ENCODE measurements around the gene CLIC3. TPM values are rescaled to one million over a fixed set of nuclear protein-coding genes. Genes with fewer than 3 reads are reported as not detected.
"Not testable (repeated sequence)": the region's sequence is repeated elsewhere in the genome, so short reads cannot be mapped to it uniquely, and the experiment has no call there.

The CLIC3 gene
- total RNA-seq, 2 donors from 2014 or later: 2.6 to 8.5 TPM

DNA sequence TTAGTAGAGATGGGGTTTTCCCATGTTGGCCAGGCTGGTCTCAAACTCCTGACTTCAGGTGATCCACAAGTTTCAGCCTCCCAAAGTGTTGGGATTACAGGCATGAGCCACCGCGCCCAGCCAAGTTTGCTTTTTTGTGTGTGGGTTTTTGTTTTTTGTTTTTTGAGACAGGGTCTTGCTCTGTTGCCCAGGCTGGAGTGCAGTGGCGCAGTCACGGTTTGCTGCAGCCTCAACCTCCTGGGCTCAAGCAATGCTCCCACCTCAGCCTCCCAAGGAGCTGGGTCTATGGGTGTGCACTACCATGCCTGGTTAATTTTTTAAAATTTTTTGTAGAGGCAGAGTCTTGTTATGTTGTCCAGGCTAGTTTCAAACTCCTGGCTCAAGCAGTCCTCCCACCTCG, 37.1 kb upstream of the CLIC3 start:
- not testable (repeated sequence) for DNase-seq, ATAC-seq
- intact Hi-C loops (cut with DNase I): loop anchor here in 1 of 2 donors (5.0 kb wide), 1 partner anchor 86 kb away; the partner anchor contains the start of gene C8G

DNA sequence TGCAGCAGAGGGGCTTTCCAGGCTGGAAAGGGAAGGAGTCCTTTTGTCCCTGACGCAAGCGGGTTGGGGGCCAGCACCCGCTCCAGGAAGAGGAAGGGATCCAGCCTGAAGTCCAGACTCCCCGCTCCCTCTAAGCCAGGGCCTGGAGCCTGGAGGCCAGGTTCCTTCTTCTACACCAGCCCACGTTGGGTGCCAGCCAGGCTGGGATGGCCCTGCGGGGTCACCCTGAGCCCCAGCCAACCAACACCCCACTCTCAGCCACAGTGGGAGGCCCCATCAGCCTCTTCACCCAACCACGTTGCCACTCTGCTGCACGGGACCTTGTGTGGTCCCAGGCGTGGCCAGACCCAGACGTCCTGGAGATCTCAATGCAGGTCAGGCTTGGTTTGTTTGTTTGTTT, 36.5 kb upstream of the CLIC3 start:
- intact Hi-C loops (cut with DNase I): loop anchor here in 1 of 2 donors (5.0 kb wide), 1 partner anchor 86 kb away; the partner anchor contains the start of gene C8G
- ATAC-seq (peak in 1 of 2 donors; percentile 30), DNase-seq (peak; percentile 67)

DNA sequence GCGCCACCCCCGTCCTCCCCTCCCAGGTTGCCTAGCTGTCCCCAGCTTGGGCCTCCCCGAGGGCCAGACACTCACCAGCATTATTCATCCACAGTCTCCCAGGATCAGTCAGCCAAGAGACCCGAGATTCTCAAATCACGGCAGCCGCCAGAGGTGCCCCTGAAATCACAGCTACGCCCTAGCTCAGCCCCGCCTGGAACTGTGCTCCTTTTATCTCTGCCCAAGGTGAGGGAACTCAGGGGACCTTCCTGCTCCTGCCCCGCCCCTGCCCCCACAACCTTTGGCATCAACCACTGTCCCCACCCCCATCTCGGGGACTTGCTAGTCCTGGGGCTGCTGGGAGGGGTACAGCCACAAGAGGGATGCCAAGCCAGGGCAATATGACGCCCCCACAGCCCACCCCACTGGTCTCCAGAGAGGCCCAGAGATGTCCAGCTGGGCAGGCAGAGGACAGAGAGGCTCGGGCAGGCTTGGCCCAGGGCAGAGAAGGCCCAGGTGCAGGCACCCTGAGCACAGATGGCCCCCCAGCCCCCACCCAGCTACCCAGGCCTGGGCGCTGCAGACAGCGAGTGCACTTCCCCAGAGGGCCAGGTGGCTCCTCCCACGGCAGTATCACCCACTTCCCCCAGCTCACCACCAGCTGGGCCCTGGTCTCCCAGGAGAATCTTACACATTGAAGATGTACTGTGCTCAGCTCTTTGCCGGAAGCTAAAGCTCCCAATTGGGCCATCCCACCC, 35.7 kb upstream of the CLIC3 start, which contains the start of gene FUT7:
TSS of gene FUT7 (minus strand) at position 185 of the 737 bp plus-strand sequence. CDS start at position 88, 97 bp downstream.
- ATAC-seq (no peak), DNase-seq (no peak)
- intact Hi-C loops (cut with DNase I): loop anchor here in 1 of 2 donors (5.0 kb wide), 1 partner anchor 85 kb away; the partner anchor contains the start of gene C8G

DNA sequence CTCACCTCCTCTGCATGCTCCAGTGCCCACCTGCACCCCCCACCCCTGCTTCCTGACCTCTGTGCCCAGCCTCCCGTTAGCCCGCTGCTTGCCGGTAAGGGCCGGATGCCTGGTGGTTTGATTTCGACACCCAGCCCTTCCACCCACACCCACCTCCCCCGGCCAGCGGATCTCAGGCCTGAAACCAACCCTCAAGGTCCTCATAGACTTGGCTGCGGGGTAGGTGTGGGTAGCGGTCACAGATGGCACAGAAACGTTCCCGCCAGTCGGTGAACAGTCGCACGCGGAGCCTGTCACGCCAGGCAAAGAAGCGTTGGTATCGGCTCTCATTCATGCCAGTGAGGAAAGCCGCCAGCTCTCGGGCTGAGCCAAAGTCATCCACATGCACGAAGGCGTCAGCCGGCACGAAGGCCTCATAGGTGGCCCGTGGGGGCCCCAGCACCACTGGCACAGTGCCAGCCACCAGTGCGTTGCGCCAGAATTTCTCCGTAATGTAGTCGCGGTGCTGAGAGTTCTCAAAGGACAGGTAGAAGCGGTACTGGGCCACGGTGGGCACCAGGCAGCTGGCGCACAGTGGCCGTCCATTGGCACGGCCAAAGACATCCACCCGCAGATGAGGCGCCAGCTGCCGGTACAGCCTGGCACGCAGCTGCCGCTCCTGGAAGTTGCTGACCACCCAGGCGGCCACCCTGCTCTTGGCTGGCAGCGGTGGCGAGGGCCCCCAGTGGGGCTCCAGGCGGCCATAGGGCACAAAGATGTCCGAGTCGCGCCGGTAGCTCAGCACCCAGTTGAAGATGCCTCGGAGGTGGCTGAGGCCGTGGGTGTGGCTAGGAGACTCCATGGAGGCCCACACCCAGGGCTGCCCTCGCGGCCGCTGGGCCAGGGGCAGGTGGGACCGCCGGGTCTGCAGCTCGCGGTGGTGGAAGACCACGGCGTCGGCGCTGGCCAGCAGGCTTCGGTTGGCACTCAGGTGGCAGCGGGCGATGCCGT, 34.5 kb upstream of the CLIC3 start:
- no peak for DNase-seq
- no peak for ATAC-seq
- intact Hi-C loops (cut with DNase I): loop anchor here in 1 of 2 donors (5.0 kb wide), 1 partner anchor 84 kb away; the partner anchor contains the start of gene C8G

DNA sequence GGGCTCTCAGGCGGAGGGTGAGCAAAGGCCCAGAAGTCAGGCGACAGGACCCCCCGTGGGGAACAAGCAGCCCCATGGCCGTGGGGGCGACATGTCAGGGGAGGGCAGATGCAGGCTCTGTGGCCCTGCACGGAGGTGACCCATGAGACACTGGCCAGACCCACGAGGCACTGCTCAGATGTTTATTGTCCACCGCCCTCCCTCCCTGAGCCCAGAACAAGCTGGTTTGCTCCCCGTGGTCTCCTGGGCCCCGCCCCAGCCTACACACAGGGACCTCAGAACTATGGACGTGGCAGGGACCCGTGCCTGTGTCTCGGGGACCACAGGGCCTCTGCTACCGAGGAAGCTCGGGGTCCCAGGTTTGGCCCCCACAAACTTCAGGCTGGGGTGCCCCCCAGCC, 33.6 kb upstream of the CLIC3 start:
- DNase-seq (no peak), ATAC-seq (no peak)
- intact Hi-C loops (cut with DNase I): loop anchor here in 1 of 2 donors (5.0 kb wide), 1 partner anchor 83 kb away; the partner anchor contains the start of gene C8G

DNA sequence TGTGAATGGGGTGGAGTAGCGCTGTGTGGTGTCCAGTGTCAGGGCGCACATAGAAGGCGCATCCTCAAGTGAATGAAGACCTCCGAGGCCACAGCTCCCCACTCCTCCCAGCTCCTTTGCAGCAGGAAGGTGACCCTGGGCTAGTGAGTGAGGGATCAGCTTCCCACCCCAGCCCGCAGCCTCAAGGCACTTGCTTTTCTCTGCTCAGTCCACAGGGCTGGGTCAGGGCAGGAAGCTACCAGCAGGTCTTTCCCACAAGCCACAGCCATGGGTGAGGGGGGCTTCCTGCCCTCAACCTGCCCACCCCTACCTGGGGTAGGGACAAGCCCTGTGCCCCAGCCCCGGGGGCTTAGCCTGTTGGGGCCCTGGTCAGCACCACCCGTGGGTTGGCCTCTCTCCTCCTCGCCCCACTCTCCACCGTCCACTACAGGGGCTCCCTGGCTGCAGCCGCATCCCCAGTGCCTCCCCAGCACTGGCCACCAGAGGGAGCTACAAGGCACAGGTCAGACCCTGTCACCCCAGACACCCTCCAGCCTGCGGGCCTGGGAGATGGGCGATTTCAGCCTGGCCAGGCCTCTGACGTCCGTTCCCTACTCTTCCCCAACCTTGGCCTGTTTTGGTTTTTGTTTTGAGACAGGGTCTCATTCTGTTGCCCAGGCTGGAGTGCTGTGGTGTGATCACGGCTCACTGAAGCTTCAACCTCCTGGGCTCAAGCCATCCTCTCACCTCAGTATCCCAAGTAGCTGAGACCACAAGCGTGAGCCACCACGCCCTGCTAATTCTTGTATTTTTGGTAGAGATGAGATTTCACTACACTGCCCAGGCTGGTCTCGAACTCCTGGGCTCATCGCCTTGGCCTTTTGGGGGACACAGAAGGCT, 32.9 kb upstream of the CLIC3 start:
- intact Hi-C loops (cut with DNase I): no loop called here
- ATAC-seq: peak; percentile 61 to 74
- DNase-seq: peak; percentile 86

DNA sequence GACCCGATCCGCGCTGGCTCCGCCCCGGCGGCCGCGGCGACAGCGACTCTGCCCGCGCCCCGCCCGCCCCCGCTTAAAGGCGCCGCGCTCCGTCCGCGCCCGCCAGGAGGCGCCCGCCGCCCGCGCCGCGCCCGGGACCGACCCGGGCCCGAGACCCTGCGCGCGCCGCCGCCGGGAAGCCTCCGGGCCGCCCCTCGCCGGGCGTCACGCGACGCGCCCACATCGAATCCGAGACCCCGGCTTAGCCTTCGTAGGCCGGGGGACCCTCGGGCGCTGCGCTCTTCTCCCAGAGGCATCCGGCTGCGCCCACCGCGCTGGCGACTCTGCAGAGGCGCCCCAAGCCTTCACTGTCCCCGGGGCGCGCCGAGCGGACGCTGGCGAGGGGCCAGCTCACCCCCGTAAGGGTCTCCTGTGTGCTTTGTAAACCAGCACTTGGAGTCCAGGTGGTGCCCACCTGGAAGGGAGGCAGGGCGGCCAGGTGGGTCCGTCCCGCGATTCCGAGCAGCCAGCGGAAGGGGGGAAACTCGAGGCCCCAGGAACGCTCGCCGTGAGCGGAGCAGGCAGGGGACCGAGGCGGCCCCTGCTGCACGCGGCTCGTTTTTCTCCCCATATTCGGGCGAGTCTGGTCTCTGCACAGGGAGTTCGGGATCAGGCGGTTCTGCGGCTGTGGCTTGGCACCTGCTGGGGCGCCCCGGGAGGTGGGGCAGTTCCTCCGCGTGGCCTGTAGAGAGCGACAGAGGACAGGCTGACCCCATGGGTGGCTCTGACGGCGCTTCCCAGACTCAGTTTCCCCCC, 32.1 kb upstream of the CLIC3 start:
- intact Hi-C loops (cut with DNase I): no loop called here
- ATAC-seq (peak; percentile 36 to 55), DNase-seq (peak; percentile 64)

DNA sequence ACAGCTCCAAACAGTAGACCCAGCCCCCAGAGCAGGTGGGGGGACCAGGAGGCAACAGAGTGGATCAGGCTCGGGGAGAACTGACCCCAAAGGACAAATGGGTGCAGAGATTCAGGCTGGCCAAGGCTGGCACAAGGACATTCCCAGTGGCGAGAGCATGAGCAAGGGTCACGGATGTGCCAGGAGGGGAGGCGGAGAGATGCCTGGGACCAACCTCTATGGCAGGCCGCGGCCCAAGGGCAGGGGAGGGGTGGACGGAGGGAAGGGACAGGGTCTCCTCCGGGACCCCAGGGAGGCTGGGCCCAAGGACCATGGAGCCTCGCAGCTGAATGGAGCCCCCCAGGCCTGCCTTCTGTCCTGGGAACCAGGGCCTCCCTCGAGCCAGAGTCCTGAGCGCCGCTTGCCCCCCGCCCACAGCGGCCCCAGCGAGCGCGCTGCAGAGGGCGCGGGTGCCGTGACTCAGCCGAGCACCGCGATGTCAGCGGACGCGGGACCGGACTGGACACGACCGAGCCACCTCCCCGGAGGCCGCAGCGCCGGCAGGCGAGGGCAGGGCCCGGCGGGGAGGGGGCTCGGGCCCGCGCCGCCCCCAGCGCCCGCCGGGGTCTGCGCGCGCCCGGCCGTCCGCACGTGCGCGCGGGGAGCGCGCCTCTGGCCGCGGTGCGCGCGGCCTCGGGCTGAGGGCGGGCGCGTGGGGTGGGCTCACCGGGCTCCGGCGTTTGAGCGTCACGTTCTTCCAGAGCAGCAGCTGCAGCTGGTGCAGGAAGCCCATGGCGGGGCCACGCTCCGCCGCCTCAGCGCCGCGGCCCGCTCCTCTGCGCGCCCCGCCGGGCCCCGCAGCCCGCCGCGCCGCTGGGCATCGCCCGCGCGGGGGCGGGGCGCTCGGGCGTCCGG, 31.2 kb upstream of the CLIC3 start, which contains the start of gene ABCA2:
TSS of gene ABCA2 (minus strand) at position 869 of the 894 bp plus-strand sequence. CDS start at position 772, 97 bp downstream.
- ATAC-seq: peak in 1 of 2 donors; percentile 2
- intact Hi-C loops (cut with DNase I): no loop called here

DNA sequence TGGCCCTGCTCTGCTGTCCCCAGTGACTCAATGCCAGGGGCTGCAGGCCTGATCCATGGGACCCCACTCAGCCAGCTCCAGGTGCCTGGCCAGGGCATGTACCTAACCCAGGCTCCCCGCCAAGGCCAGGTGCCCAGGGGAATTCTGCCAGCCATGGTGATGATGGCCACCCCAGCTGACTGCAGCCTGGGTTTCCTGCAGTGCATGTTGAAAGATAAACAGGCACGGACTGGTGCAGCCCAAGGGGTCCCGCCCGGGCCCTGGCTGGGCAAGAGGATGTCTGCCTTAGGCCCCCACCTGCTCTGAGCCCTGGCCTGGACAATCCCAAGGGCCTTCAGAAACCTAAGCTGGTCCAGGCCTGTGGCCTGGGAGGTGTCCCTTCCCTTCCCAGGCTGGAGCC, 30.5 kb upstream of the CLIC3 start:
- ATAC-seq: no peak
- no peak for DNase-seq
- intact Hi-C loops (cut with DNase I): no loop called here

More for the DNA sequence above, 31.2 kb upstream of the CLIC3 start, which contains the start of gene ABCA2:
- no peak for DNase-seq

DNA sequence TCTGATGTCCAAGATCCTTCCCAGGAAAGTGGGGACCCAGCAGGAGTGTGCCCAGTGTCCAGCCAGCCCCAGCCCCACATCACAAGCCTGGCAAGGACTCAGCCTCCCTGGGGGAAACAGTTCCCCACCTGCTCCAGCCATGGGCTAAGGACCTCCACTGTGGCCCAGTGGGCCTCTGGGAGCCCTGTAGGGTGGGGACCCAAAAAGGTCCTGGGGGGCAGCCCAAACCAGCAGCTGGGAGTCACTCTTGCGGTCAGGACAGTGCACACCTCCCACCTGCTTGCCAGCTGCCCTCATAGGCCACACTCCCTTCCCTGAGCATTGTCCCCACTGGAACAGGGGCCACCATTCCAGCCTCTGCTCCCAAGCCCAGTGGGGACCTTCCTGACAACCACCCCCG, 30.0 kb upstream of the CLIC3 start:
- ATAC-seq (no peak), DNase-seq (no peak)
- intact Hi-C loops (cut with DNase I): no loop called here

DNA sequence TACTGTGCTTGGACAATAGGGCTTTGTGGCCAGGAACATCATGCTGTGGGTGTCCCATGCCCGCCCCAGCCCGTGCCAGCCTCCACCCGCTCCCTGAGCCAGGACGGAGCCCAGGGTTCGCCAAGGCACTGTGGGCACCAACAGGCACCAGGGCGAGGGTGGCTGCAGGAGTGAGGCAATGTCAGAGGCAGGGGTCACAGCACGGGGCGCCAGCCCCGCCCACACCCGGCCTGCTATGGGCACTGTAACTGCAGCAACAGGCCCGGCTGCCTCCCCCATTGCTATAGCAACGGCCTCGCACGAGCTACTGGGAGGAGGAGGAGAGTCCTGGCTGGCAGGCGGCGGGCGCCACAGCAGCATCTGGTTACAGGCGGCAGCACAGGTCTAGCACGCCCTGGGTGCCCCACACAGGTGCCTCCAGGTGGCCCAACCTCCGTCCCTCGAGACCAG, 29.2 kb upstream of the CLIC3 start:
- DNase-seq (no peak), ATAC-seq (peak in 1 of 2 donors; percentile 9)
- intact Hi-C loops (cut with DNase I): no loop called here

DNA sequence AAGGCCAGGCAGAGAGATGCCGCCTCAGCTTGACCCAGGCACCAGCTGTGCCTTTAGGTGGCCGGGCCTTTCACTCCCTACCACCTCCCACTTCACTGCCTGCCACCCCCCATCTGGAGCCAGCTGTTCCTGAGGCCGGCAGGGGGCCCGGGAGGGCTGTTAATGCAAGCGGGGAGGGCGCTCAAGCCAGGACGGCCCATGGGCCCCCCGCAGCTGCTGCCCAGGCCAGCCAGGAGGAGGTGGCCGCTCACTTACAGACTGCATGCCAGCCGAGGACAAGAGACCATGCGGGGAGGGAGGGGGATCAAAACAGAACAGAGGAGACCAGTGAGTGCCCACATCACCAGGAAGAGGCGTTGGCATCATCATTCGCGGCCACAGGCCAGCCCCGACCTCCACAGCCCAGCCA, 27.2 kb upstream of the CLIC3 start:
- intact Hi-C loops (cut with DNase I): no loop called here
- DNase-seq (no peak), ATAC-seq (no peak)

DNA sequence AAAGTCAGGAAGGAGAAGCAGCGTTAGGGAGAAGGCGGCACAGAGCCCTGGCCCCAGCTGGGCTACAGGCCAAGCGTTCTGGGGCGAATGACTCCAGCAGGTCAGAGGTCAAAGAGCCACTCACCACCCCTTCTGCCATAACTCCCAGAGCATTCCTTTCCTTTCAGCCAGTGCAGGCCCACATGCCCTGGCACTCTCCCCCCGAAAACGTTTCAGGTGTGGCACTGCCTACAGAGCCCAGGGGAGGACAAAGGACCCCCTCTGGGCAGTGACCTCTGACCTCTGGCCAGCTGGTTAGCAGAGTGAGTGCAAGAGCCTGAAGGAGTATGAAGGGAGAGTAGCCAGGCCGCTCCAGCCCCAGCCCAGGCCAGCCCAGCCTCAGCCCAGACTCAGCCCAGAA, 26.8 kb upstream of the CLIC3 start:
- ATAC-seq: no peak
- intact Hi-C loops (cut with DNase I): no loop called here
- DNase-seq: no peak

DNA sequence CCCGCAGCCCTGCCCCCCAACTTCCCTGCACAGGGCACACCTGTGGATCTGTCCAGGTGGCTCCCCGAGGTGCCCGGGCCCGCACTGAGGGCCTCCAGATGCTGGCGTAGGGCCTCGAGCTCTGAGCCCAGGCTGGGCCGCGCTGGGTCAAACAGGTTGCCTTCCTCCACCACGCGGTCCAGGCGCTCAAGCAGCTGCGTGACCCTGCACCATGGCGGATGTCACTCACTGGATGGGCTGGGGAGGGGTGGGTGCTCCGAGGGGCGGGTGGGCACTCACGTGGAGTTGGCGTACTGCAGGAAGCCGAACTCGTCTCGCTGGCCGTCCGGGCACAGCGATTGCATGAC, 26.3 kb upstream of the CLIC3 start:
- intact Hi-C loops (cut with DNase I): no loop called here
- DNase-seq (no peak), ATAC-seq (no peak)

DNA sequence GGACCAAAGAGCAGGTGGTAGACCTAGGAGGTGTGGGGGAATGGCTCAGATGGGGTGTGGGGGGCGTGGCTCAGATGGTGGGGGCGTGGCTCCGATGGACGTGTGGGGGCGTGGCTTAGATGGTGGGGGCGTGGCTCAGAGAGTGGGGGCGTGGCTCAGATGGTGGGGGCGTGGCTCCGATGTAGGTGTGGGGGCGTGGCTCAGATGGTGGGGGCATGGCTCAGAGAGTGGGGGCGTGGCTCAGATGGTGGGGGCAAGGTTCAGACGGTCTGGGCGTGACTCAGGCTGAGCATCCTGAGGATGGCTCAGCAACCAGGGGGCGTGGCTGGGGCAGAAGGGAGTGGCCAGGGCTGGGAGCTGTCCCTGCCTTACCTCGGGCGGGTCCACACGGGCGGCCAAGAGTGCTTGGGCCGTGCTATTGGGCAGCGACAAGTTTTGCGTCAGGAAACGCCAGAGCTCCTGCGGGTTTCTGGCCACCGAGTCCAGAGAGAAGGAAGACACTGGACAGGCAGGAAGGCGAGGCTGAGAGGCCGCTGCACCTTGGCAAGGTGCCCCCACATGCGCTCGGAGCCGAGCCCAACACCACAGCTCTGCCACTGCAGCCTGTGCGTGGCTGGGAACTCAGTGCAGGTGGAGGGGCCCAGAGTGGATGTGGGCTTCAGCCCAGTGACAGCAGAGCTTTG, 25.8 kb upstream of the CLIC3 start:
- intact Hi-C loops (cut with DNase I): no loop called here
- peak; percentile 61 for DNase-seq
- ATAC-seq: peak; percentile 27 to 49

DNA sequence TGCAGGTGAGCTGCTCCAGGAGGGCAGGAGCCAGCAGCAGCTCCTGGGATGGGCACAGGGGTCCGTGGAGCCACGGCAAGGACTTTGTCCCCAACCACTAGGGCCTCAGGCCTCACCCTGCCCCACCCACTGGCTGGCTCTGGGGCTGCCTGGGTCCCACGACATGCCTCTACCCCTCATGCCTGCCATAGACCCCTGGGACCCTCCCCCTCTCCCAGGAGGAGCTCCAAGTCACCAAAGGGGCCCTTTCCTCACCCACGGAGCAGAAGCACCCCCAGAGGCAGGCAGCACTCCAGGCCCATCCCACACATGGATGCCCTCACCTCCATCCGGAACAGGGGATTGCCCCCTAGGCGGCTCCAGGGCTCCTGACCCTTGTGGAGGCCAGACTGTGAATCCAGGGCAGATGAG, 25.2 kb upstream of the CLIC3 start:
- intact Hi-C loops (cut with DNase I): no loop called here
- ATAC-seq (no peak), DNase-seq (no peak)

All from left cardiac atrium (tissue), 4 donors.